ENCODE measurements around the gene MYO3B.
A peak's percentile ranks its signal among the peaks of the same experiment; 100 is the strongest.

The MYO3B gene

GRCh38 chr2:170155022-170155722 is 22.8 kb upstream of the MYO3B start:
- no peak for TF ChIP-seq CTCF (IDR thresholded peaks at IDR 0.05; ENCODE audit: insufficient read depth, low read depth, low read length, missing control alignments)
- peak; percentile 52 for DNase-seq (ENCODE audit: low read depth)
- H3K4me3 ChIP-seq (ENCODE audit: low read depth, low read length) = no peak overlapping the region

- DNase-seq (ENCODE audit: low read depth) = no peak
- TF ChIP-seq CTCF (IDR thresholded peaks at IDR 0.05; ENCODE audit: insufficient read depth, low read depth, low read length, missing control alignments) = no peak
- H3K4me3 ChIP-seq (ENCODE audit: low read depth, low read length) = no peak overlapping the region
These were observed 22.2 kb upstream of the MYO3B start for GRCh38 chr2:170155723-170156253.

- DNase-seq (ENCODE audit: low read depth) = no peak
- no peak overlapping the region for H3K4me3 ChIP-seq (ENCODE audit: low read depth, low read length)
- TF ChIP-seq CTCF (IDR thresholded peaks at IDR 0.05; ENCODE audit: insufficient read depth, low read depth, low read length, missing control alignments) = no peak
These were observed 21.4 kb upstream of the MYO3B start for GRCh38 chr2:170156592-170156991.

GRCh38 chr2:170157025-170157684 is 20.8 kb upstream of the MYO3B start:
- no peak for DNase-seq (ENCODE audit: low read depth)
- TF ChIP-seq CTCF (IDR thresholded peaks at IDR 0.05; ENCODE audit: insufficient read depth, low read depth, low read length, missing control alignments) = no peak

GRCh38 chr2:170159060-170159459 is 18.9 kb upstream of the MYO3B start:
- H3K4me3 ChIP-seq (ENCODE audit: low read depth, low read length) = no peak overlapping the region
- no peak for DNase-seq (ENCODE audit: low read depth)
- no peak for TF ChIP-seq CTCF (IDR thresholded peaks at IDR 0.05; ENCODE audit: insufficient read depth, low read depth, low read length, missing control alignments)

More at GRCh38 chr2:170157025-170157684, 20.8 kb upstream of the MYO3B start:
- no peak overlapping the region for H3K4me3 ChIP-seq (ENCODE audit: low read depth, low read length)

GRCh38 chr2:170161516-170162270 is 16.3 kb upstream of the MYO3B start:
- DNase-seq (ENCODE audit: low read depth) = no peak
- H3K4me3 ChIP-seq (ENCODE audit: low read depth, low read length) = no peak overlapping the region
- TF ChIP-seq CTCF (IDR thresholded peaks at IDR 0.05; ENCODE audit: insufficient read depth, low read depth, low read length, missing control alignments) = no peak

Measured in GM12865 (cell line).